ENCODE measurements around the gene ZNF33A.
"Not testable (repeated sequence)": the region's sequence is repeated elsewhere in the genome, so short reads cannot be mapped to it uniquely, and the experiment has no call there.

Gene ZNF33A

GRCh38 chr10:38045129-38045528, 34.7 kb downstream of the ZNF33A start:
- DNase-seq (ENCODE audit: low read depth in 2 of 2): no peak

DNA sequence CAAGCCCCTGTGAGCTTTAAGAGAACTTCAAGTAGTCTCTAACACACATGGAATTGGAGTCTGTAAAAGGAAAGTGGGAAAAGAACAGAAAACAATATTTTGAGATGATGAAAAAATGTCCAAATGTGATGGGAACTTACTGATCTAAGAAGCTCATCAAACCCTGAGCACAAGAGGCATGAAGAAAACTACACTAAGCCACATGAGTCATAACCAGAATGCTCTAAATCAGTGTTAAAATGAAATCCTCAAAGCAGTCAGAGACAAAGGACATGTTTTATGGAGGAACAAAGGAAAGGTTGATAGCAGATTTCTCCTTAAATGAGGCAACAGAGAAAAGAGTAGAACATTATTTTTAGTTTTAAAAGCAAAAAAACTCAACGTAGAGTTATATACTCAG, 37.2 kb downstream of the ZNF33A start:
- no peak for DNase-seq (ENCODE audit: low read depth in 2 of 2)

DNA sequence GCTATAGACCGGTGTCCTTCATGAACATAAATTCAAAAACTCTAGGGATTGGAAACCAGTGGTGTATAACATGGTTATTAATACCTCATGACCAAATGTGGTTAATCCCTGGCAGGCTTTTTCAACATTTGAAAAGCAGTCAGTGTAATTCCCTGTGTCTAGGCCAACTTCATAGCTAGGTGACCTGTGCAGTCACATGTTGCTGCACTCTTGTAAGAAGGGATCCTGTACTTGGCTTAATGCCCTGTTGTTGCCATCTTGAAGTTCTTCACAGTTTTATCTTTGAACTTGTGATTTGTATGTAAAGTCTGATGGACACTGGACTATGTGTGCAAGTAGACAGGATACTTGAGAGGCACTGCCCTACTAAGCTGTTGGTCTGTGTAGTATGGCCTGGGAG, 39.7 kb downstream of the ZNF33A start:
- DNase-seq (ENCODE audit: low read depth in 2 of 2): no peak

DNA sequence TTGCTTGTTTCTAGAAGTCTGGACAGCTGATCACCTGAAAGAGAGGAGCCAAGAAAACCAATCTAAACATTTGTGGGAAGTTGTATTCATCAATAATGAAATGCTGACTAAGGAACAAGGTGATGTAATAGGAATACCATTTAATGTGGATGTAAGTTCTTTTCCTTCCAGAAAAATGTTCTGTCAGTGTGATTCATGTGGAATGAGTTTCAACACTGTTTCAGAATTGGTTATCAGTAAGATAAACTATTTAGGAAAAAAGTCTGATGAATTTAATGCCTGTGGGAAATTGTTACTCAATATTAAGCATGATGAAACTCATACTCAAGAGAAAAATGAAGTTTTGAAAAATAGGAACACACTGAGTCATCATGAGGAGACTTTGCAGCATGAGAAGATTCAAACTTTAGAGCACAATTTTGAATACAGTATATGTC, 43.9 kb downstream of the ZNF33A start:
- DNase-seq (ENCODE audit: low read depth in 2 of 2): no peak

- DNase-seq (ENCODE audit: low read depth in 2 of 2): not testable (repeated sequence)
Measured at GRCh38 chr10:38055274-38055894, 44.9 kb downstream of the ZNF33A start.

DNA sequence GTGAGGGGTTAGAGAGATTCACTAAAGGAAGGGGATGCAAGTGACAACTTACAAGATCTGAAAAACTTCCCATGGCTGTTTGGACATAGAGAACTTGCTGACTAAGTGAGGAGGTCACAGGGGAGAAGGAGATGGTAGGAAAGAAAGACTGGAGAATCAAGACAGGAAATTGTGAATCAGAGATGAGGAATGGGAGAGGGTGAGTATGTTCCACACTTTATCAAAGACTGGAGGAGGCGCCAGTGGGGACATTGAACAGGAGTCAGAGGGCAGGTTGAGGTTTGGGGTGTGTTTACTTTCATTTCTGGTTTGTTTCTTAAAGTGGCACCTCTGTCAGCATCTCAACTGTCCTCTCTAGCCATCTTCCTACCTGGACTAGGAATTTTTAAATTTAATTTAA, 59.2 kb downstream of the ZNF33A start:
- DNase-seq (ENCODE audit: low read depth in 2 of 2): not testable (repeated sequence)

DNA sequence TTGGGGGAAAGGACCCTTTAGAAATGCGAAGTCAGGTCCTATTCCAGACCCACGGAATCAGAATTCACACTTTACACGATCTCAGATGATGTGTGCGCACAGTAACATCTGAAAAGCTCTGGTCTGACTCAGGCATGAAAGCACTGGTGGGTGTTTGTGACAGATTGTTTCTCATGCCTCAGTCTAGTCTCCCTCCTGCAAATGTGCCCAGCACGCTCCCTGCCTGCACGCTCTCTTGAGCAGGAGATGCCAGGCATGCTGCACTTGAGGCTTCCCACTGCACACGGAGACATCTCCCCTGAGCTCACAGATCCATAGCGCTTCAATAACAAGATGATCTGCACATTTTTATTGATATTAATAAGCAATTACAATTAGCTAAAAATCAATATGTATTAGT, 60.0 kb downstream of the ZNF33A start:
- DNase-seq (ENCODE audit: low read depth in 2 of 2): no peak

DNA sequence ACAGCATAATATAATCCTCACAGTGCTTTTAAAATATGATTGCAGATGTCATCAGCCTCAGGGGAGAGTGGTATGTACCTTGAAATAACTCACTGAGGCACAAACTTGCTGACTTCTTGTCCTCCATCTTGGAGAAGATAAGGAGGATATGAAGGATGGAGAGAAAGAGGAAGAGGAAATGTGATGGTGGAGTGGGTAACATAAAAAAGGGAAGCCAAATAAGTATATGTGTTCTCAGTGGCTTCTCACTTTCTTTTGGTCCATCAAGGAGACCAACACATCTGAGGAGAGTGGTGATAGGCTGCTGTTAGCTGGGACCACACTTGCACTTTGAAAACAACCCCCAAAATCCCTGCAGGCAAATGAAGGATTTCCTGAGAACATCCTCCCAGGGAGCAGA, 62.1 kb downstream of the ZNF33A start:
- DNase-seq (ENCODE audit: low read depth in 2 of 2): no peak

DNA sequence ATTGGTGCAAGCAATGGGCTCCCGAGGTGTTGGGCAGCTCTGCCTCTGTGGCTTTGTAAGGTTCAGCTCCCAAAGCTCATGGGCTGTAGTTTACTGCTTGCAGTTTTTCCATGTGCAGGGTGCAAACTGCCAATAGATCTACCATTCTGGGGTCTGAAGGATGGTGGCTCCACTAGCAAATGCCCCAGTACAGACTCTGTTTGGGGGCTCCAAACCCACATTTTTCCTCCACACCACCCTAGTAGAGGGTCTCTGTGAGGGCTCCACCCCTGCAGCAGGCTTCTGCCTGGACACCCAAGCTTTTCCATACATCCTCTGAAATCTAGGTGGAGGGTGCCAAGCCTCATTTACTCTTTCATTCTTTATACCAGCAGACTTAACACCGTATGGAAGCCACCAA, 66.2 kb downstream of the ZNF33A start:
- no peak for DNase-seq (ENCODE audit: low read depth in 2 of 2)

DNA sequence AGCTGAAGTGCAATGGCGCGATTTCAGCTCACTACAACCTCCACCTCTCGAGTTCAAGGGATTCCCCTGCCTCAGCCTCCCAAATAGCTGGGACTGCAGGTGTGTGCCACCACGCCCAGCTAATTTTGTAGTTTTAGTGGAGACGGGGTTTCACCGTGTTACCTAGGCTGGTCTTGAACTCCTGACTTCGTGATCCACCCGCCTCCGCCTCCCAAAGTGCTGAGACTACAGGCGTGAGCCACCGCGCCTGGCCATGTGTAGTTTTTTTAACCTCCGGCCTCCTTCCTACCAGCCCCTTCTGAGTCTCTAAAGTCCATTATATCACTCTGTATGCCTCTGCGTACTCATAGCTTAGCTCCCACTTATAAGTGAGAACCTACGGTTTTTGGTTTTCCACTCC, 82.8 kb downstream of the ZNF33A start:
- not testable (repeated sequence) for DNase-seq (ENCODE audit: low read depth in 2 of 2)

DNA sequence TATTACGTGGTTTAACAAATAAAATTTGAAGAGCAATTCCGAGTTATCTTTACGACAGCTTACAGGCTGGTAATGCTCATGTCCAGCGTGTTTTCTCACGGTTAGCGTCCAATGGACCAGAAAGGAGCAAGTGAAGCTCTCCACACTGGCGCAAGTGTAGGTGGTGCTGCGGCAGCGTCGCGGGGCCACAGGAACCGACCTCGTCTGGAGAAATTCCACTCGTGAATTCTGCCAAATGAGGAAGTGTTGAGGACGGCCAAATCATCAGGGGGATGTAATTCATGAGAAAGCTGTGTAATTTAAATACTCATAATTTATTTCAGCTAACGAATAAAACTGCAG, 83.3 kb downstream of the ZNF33A start:
- no peak for DNase-seq (ENCODE audit: low read depth in 2 of 2)

DNA sequence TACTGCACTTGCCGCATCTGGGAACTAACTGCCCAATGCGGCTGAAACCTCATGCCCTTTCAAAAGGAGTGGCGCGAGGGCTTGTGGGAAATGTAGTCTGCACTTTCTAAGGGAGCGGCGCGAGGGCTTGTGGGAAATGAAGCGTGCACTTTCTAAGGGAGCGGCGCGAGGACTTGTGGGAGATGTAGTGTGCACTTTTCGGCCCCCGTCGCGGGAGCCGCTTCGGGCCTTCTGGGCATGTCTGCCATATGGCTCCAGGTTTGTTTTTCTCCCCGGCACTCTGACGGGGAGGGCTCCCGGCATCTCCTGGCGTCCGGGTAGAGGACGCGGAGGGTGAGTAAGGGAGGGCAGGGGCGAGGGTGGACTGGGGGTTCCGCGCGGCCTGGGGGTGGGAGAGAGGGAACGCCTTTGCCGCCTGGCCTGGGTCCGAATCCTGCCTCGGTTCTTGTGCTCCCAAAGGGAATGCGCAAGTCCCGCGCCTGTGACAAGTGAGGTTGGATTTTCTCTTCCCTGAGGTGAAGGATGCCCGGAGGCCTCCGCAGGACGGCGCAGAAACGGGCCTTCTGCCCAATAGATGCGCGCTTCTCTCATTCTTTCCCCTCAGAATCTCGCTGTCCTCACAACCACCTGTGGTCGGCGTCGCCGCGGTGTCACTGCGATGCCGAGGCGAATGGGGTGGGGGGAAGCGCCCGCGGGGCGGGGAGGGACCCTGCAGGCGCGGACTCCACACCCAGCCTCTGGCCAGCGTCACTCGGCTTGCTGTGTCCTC, 83.9 kb downstream of the ZNF33A start, which contains the start of gene ZNF37A:
Gene ZNF37A, plus strand, starts transcription at position 180 of the 769 bp plus-strand sequence. CDS start 2,281 bp downstream, outside the sequence.
- peak; percentile 73 to 84 for DNase-seq (ENCODE audit: low read depth in 2 of 2)

DNA sequence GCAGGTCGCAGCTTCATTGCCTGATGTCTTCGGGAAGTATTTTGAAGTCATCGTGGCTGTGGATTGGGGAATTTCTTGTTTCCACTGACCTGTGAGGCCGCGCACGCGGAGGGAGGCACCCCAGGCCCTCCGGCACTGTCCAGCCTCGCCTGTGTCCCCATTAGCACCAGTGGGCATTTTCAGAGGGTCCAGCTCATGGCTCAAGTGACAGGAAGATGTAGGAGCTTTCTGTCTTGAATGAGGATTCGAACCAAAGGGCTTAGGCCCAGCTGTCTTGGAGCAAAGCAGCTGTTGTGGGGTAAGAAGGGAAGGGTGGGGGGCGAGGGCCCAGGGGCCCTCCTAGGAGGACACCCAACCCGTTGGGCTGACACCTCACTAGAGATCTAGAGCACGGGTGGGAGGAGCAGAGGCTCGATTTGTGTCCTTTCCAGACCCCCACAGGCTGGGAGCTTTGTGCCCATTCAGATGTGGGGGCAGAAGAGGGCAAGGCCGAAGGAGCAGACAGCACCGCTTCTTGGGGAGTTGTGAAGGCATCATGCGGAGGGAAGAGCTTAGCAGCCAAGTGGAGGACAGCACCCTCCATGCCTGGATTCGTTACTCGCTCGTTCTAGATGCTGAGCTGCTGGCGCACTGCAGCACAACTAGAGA, 84.6 kb downstream of the ZNF33A start:
- DNase-seq (ENCODE audit: low read depth in 2 of 2): no peak

- DNase-seq (ENCODE audit: low read depth in 2 of 2): no peak
Measured at GRCh38 chr10:38102880-38103279, 92.4 kb downstream of the ZNF33A start.

DNA sequence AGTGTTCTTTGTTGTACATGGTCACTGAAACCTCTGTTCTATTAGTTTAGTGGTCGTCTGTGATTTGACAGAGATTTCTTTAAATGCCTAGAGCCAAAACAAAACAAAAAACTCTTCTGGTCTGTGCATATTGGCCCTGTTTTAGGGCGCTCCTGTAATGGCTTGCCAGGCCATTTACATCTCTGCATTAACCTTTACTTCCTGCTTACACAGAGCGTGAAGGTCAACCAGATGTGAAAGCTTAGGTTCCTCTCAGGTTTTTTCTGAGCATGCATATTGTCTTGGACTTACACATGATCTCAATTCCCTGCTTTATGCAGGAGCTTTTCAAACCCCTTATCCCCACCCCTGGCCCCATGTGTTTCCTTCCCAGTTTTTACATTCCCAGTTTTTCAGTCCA, 93.3 kb downstream of the ZNF33A start:
- DNase-seq (ENCODE audit: low read depth in 2 of 2): no peak

- DNase-seq (ENCODE audit: low read depth in 2 of 2): no peak
Measured at GRCh38 chr10:38112159-38112558, 101.7 kb downstream of the ZNF33A start.
